H9 (cell line): ENCODE measurements around the gene CALR3. TPM values are rescaled to one million over a fixed set of nuclear protein-coding genes. Genes with fewer than 3 reads are reported as not detected.

ENCODE experiments used
- DNase-seq: peaks from one replicate; pipeline ENCODE4 v3.0.0-alpha.2; 2017
- H2AFZ ChIP-seq: one replicate; pipeline ENCODE4 v1.6.1; 2013; ENCODE audit warnings: mild to moderate bottlenecking, low read length, control low read depth, moderate library complexity
- H2AK5ac ChIP-seq: 2 replicates; pipeline ENCODE4 v1.6.1; 2013; ENCODE audit warnings: low read length, control low read depth, mixed read lengths; ENCODE audit not compliant: insufficient read length
- H2BK120ac ChIP-seq: one replicate; pipeline ENCODE4 v1.6.1; 2013; ENCODE audit warnings: low read depth, mild to moderate bottlenecking, low read length, control low read depth, inconsistent platforms; ENCODE audit not compliant: poor library complexity, severe bottlenecking
- H2BK12ac ChIP-seq: 2 replicates; pipeline ENCODE4 v1.6.1; 2013; ENCODE audit warnings: low read length, control low read depth, mixed read lengths, low read depth; ENCODE audit not compliant: insufficient read length
- H2BK15ac ChIP-seq: 2 replicates; pipeline ENCODE4 v1.6.1; 2013; ENCODE audit warnings: low read depth, low read length, control low read depth
- H2BK20ac ChIP-seq: one replicate; pipeline ENCODE4 v1.6.1; 2013; ENCODE audit warnings: low read depth, mild to moderate bottlenecking, low read length, control low read depth, inconsistent platforms; ENCODE audit not compliant: poor library complexity, severe bottlenecking
- H2BK5ac ChIP-seq: 2 replicates; pipeline ENCODE4 v1.6.1; 2013; ENCODE audit warnings: low read length, control low read depth, mixed read lengths; ENCODE audit not compliant: insufficient read length
- H3K14ac ChIP-seq: 2 replicates; pipeline ENCODE4 v1.6.1; 2013; ENCODE audit warnings: low read length, control low read depth; ENCODE audit not compliant: insufficient read depth
- H3K18ac ChIP-seq: 2 replicates; pipeline ENCODE4 v1.6.1; 2013; ENCODE audit warnings: low read depth, mild to moderate bottlenecking, mixed read lengths, low read length, control low read depth; ENCODE audit not compliant: insufficient read length
- H3K23ac ChIP-seq: 2 replicates; pipeline ENCODE4 v1.6.1; 2013; ENCODE audit warnings: low read length, control low read depth, mixed read lengths, low read depth; ENCODE audit not compliant: insufficient read length
- H3K23me2 ChIP-seq: 2 replicates; pipeline ENCODE4 v1.6.1; 2013; ENCODE audit warnings: low read depth, mild to moderate bottlenecking, mixed read lengths, low read length, control low read depth; ENCODE audit not compliant: insufficient read length, poor library complexity, severe bottlenecking
- H3K27ac ChIP-seq: 2 replicates; pipeline ENCODE4 v1.5.1; 2013; ENCODE audit warnings: low read length, control low read depth, mixed read lengths, low read depth; ENCODE audit not compliant: insufficient read length
- H3K27me3 ChIP-seq: 2 replicates; pipeline ENCODE4 v1.6.1; 2013; ENCODE audit warnings: low read length, control low read depth, inconsistent platforms; ENCODE audit not compliant: insufficient read depth
- H3K4ac ChIP-seq: 2 replicates; pipeline ENCODE4 v1.6.1; 2013; ENCODE audit warnings: low read depth, mild to moderate bottlenecking, control low read depth, inconsistent platforms, low read length, moderate library complexity
- H3K4me1 ChIP-seq: 2 replicates; pipeline ENCODE4 v1.6.1; 2013; ENCODE audit warnings: low read length, control low read depth, inconsistent platforms; ENCODE audit not compliant: insufficient read depth
- H3K4me2 ChIP-seq: 2 replicates; pipeline ENCODE4 v1.6.1; 2013; ENCODE audit warnings: low read length, control low read depth, mixed read lengths; ENCODE audit not compliant: insufficient read length, insufficient read depth
- H3K56ac ChIP-seq: 2 replicates; pipeline ENCODE4 v1.6.1; 2013; ENCODE audit warnings: low read depth, mild to moderate bottlenecking, mixed read lengths, low read length, control low read depth; ENCODE audit not compliant: insufficient read length
- H3K79me1 ChIP-seq: 2 replicates; pipeline ENCODE4 v1.6.1; 2013; ENCODE audit warnings: low read depth, mild to moderate bottlenecking, moderate library complexity, low read length, control low read depth, inconsistent platforms; ENCODE audit not compliant: insufficient read depth, poor library complexity, severe bottlenecking
- H3K79me2 ChIP-seq: 2 replicates; pipeline ENCODE4 v1.6.1; 2013; ENCODE audit warnings: low read length, control low read depth, inconsistent platforms; ENCODE audit not compliant: insufficient read depth
- H3K9ac ChIP-seq: 2 replicates; pipeline ENCODE4 v1.6.1; 2013; ENCODE audit warnings: low read length, control low read depth, mixed read lengths; ENCODE audit not compliant: insufficient read length; ENCODE audit errors: extremely low read depth
- H3K9me3 ChIP-seq: one replicate; pipeline ENCODE4 v1.6.1; 2013; ENCODE audit warnings: low read depth, low read length, inconsistent platforms; ENCODE audit not compliant: control insufficient read depth
- H3T11ph ChIP-seq: one replicate; pipeline ENCODE4 v1.6.1; 2013; ENCODE audit warnings: mild to moderate bottlenecking, low read length, control low read depth, inconsistent platforms
- H4K20me1 ChIP-seq: one replicate; pipeline ENCODE4 v1.6.1; 2013; ENCODE audit not compliant: control insufficient read depth, insufficient read length, insufficient read depth
- H4K5ac ChIP-seq: 2 replicates; pipeline ENCODE4 v1.6.1; 2013; ENCODE audit warnings: low read depth, mild to moderate bottlenecking, mixed read lengths, low read length, control low read depth; ENCODE audit not compliant: insufficient read length
- H4K8ac ChIP-seq: replicated peaks from 2 replicates; pipeline ENCODE4 v1.6.1; 2013; ENCODE audit warnings: low read length, control low read depth, mixed read lengths, low read depth; ENCODE audit not compliant: insufficient read length
- H4K91ac ChIP-seq: 2 replicates; pipeline ENCODE4 v1.6.1; 2013; ENCODE audit warnings: low read depth, mild to moderate bottlenecking, moderate library complexity, mixed read lengths, low read length, control low read depth; ENCODE audit not compliant: insufficient read length
- H3K27ac Mint-ChIP-seq, 3 experiments: 2 replicates in 2 of 3; 3 replicates in 1 of 3; pipeline ENCODE4 v1.8.0; 2020 to 2021; ENCODE audit warnings: mixed read lengths in 3 of 3, mild to moderate bottlenecking in 1 of 3, moderate library complexity in 1 of 3
- H3K27me3 Mint-ChIP-seq: 2 replicates; pipeline ENCODE4 v1.8.0; 2021; ENCODE audit warnings: low read depth, mild to moderate bottlenecking, moderate library complexity, mixed read lengths
- H3K36me3 Mint-ChIP-seq, 3 experiments: 2 replicates in 2 of 3; 3 replicates in 1 of 3; pipeline ENCODE4 v1.8.0; 2020 to 2021; ENCODE audit warnings: low read depth in 3 of 3, mixed read lengths in 3 of 3; ENCODE audit not compliant: insufficient read depth in 1 of 3
- H3K4me1 Mint-ChIP-seq, 2 experiments: 2 replicates each; pipeline ENCODE4 v1.8.0; 2020; ENCODE audit warnings: mixed read lengths in 2 of 2
- H3K4me3 Mint-ChIP-seq, 2 experiments: 2 replicates in 1 of 2; 3 replicates in 1 of 2; pipeline ENCODE4 v1.8.0; 2020 to 2021; ENCODE audit warnings: mild to moderate bottlenecking in 2 of 2, mixed read lengths in 2 of 2, moderate library complexity in 1 of 2
- H3K9me3 Mint-ChIP-seq, 2 experiments: 2 replicates in 1 of 2; 3 replicates in 1 of 2; pipeline ENCODE4 v1.8.0; 2020; ENCODE audit warnings: mild to moderate bottlenecking in 2 of 2, mixed read lengths in 2 of 2, moderate library complexity in 1 of 2
- WGBS: extraction: QIAGEN DNeasy Blood & Tissue Kit; methylation state at CpG from one replicate; pipeline ENCODE4 v1.1.7; 2013; ENCODE audit warnings: missing lambda C conversion rate, low lambda C conversion rate, mixed read lengths; ENCODE audit not compliant: insufficient read length; ENCODE audit errors: extremely low coverage; 5-methylcytosine and 5-hydroxymethylcytosine counted together
- total RNA-seq: library from RNA; stranded (reverse); gene quantifications from 2 replicates; pipeline ENCODE4 v1.2.1, GENCODE V29; 2021
- TF ChIP-seq, protein P1 (sequence below): fragments of 200-600 bp; sonication (generic); conservative IDR thresholded peaks from 3 replicates; pipeline ENCODE4 v1.8.0; 2021; ENCODE audit warnings: antibody characterized with exemption, mild to moderate bottlenecking

CALR3 gene
- total RNA-seq, 1 experiment from 2014 or later = 0.44 TPM

DNA sequence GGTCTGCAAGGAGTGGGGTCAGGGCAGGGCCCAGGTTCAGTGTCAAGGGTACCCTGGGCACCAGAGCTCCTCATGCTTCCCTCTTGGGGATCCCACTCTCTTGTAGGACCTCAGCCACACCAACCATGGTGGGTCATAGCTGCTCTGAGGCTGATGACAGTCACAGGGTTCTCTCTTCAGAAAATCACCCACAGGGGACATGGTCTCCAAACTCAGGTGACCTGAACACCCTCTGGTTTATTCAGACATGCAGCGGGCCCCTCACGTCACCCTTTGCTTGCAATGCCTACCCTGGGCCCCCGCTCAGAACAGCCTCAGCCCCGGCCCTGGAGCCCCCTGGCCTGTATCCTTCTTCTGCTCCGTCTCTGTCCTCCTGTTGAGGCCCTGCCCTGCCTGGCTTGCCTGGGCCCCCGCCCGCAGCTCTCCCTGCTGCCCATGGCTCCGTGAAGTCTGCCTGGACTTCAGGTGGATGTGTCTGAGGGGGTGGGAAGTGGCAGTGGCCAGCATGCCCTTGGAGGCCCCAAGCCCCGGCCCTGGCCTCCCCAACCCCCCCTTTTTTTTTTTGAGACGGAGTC, 25.8 kb upstream of the CALR3 start:
- H3K4me1 ChIP-seq = no peaks in the 10 kb centered on the region
- H2BK15ac ChIP-seq = no peak overlapping the region
- peaks cover 3% of the 10 kb centered on the region for H4K20me1 ChIP-seq
- Mint-ChIP-seq H3K4me1 (no peaks in the 10 kb centered on the region), H3K36me3 (peaks cover 45 to 93% (median 85%) of the 10 kb centered on the region in 3 experiments; a peak in 6 of 7 replicates), H3K27me3 (no peaks in the 10 kb centered on the region; the same call in 1 of the 2 replicates), H3K27ac (no peak overlapping the region), H3K4me3 (no peak overlapping the region), H3K9me3 (no peaks in the 10 kb centered on the region)
- no peak overlapping the region for H2AFZ ChIP-seq
- H3K79me2 ChIP-seq = no peaks in the 10 kb centered on the region
- H4K8ac ChIP-seq = no peak overlapping the region
- H3K27me3 ChIP-seq = no peaks in the 10 kb centered on the region
- no peak overlapping the region for H2BK120ac ChIP-seq
- no peak overlapping the region for H3K23ac ChIP-seq
- H4K91ac ChIP-seq = no peak overlapping the region
- H2AK5ac ChIP-seq = no peak overlapping the region
- H2BK12ac ChIP-seq = no peak overlapping the region
- H3K4ac ChIP-seq = no peak overlapping the region
- WGBS = no CpG with 5 or more reads among the region's 10 CpGs
- no peaks in the 10 kb centered on the region for H3K9me3 ChIP-seq
- H3K56ac ChIP-seq = no peak overlapping the region
- no peak overlapping the region for H3K4me2 ChIP-seq
- no peak overlapping the region for H3K9ac ChIP-seq
- no peak overlapping the region for H3K14ac ChIP-seq
- no peaks in the 10 kb centered on the region for H3K79me1 ChIP-seq
- no peak overlapping the region for H3K27ac ChIP-seq
- TF ChIP-seq, protein P1, sequence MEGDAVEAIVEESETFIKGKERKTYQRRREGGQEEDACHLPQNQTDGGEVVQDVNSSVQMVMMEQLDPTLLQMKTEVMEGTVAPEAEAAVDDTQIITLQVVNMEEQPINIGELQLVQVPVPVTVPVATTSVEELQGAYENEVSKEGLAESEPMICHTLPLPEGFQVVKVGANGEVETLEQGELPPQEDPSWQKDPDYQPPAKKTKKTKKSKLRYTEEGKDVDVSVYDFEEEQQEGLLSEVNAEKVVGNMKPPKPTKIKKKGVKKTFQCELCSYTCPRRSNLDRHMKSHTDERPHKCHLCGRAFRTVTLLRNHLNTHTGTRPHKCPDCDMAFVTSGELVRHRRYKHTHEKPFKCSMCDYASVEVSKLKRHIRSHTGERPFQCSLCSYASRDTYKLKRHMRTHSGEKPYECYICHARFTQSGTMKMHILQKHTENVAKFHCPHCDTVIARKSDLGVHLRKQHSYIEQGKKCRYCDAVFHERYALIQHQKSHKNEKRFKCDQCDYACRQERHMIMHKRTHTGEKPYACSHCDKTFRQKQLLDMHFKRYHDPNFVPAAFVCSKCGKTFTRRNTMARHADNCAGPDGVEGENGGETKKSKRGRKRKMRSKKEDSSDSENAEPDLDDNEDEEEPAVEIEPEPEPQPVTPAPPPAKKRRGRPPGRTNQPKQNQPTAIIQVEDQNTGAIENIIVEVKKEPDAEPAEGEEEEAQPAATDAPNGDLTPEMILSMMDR = no peak
- no peak overlapping the region for H4K5ac ChIP-seq
- H2BK20ac ChIP-seq = no peak overlapping the region
- no peak for DNase-seq
- no peak overlapping the region for H3K18ac ChIP-seq
- H3T11ph ChIP-seq = no peak overlapping the region
- no peak overlapping the region for H2BK5ac ChIP-seq
- no peaks in the 10 kb centered on the region for H3K23me2 ChIP-seq
